GM10847 (cell line): ENCODE data around the gene COMMD7.

Source experiments
- POLR2A ChIP-seq: IDR thresholded peaks from 2 replicates; pipeline ENCODE4 v1.6.1; 2011; ENCODE audit not compliant: insufficient read length; ENCODE audit errors: extremely low read depth

Gene COMMD7

DNA sequence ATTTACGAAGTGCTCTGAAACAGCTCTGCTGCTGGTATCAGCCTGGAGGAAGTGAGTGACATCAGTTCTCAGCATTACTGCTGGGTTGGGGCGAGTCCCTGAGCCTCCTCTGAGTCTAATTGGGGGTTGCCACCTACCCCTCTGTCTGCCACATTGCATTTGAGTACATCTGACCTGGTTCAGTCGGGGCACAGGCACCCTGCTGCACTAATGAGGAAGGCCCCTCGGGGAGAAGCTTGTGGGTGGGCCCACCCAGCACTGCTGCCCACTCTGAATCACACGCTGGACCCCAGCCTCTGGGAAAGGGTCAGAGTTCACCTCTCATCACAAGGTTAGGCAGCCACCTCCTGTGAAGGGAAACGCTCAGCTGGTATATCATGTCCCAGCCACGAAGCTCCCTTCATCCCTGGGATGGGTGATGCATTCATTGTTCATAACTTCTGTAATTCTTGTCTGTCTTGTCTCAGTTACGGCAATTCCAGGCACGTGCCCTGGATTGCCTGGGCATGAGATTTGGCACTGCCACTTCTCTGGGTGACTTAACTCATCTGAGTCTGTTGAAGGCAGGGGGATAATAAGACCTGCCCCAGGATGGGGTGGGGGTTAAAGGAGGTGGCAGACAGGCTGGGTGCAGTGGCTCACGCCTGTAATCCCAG is 32.2 kb upstream of the COMMD7 start:
- TF ChIP-seq POLR2A = no peak

DNA sequence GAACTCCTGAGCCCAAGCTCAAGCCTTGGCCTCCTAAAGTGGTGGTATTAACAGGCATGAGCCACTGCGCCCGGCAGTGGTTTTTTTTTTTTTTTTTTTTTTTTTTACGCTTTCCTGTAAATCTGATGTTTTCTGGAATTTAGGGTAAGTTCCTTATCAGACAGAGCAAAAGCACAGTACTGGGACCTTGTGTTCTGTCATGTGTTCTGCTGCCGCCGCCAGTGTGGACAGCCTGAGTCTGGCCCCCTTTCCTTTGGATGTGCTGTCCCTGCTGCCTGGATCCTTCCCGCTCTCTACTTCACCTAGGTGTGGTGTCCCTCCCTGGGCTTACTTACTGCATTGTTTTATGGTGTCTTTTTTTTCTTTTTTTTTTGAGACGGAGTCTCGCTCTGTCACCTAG is 30.6 kb upstream of the COMMD7 start:
- no peak for TF ChIP-seq POLR2A

GRCh38 chr20:32773223-32773622 is 30.0 kb upstream of the COMMD7 start:
- TF ChIP-seq POLR2A = no peak

DNA sequence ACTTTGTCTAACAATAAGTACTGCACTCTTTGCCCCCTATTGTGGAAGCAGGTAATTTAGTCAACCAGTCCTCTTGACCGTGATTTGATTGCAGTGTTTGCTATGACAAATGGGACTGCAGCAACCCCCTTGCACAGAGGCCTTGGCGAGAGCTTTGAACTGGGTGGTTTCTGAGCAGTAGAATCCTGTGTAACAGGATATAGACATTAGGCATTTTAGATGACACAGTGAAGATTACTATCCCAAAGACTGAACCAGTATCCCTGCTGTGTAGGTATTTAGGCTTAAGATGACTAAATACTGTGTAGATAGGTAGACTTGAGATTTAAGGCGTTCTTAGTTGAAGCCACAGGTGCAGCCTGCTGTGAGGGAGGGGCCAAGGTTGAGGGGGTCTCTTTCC is 28.8 kb upstream of the COMMD7 start:
- no peak for TF ChIP-seq POLR2A

DNA sequence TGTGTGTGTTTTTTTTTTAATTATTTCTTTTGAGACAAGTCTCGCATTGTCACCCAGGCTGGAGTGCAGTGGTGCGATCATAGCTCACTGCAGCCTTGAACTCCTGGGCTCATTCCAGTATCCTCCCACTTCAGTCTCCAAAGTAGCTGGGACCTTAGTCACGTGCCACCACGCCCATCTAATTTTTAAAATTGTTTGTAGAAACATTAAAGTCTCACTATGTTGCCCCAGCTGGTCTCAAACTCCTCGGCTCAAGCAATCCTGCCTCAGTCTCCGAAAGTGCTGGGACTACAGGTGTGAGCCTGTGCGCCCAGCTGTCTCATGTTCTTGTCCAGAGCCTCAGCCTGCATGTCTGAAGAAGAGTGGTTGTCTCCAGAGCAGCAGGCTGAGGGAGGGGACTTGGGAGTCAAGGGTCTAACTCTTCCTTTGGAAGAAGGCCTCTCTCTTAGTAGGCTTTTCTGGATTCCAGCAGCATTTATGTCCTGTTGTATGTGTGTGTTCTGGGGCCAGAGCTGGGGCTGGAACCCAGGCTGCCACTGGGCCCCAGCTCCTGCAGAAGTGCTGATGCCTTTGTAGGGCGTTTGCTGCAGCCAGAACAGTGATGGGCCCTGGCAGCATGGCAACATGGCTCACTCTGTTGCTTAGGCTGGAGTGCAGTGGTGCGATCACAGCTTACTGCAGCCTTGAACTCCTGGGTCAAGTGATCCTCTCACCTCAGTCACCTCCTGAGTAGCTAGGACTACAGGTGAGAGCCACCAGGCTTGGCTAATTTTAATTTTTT is 24.3 kb upstream of the COMMD7 start:
- no peak for TF ChIP-seq POLR2A

DNA sequence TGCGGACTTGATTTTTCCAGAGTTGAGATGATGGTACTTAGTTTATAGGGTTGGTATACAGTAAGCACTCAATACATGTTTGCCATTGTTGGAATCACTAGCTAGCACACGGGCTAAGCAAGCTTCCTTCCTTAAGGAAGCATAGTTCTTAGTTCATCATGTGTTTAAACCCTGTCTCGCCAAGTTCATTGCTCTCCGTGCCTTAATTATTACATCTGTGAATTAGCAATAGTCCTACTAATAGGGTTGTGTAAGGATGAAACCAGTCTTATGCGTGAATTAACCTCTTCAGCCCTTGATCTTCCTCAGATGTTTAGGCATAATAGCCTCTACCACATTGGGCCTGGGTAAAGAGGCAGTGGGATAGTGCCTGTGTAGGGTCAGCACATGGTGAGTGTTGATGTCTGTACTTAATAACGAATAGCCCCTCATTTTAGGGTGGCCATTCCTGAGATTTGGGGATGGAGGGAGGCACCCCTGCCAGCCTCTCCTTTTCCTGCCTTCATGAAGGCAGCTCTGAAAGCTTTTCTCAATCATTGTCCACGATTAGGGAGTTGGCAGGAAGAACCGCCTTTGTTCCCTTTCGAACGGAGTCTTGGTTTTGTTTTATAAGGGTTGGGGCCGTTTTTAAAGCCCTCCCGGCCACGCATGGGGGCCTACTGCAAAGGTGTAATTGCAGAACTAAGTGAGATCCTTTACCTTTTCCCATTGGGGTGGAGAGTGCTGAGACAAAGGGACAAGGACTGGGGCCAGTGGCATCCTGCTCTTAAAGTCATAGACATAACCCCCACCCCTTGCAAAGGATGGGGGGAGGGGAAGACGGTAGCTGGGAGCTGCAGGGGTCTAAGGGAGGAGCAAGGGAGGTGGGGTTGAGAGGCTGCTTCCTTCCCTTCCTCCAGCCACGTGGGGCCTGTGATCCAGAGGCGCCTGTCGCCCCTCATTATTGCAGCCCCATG is 21.0 kb upstream of the COMMD7 start:
- TF ChIP-seq POLR2A = no peak

DNA sequence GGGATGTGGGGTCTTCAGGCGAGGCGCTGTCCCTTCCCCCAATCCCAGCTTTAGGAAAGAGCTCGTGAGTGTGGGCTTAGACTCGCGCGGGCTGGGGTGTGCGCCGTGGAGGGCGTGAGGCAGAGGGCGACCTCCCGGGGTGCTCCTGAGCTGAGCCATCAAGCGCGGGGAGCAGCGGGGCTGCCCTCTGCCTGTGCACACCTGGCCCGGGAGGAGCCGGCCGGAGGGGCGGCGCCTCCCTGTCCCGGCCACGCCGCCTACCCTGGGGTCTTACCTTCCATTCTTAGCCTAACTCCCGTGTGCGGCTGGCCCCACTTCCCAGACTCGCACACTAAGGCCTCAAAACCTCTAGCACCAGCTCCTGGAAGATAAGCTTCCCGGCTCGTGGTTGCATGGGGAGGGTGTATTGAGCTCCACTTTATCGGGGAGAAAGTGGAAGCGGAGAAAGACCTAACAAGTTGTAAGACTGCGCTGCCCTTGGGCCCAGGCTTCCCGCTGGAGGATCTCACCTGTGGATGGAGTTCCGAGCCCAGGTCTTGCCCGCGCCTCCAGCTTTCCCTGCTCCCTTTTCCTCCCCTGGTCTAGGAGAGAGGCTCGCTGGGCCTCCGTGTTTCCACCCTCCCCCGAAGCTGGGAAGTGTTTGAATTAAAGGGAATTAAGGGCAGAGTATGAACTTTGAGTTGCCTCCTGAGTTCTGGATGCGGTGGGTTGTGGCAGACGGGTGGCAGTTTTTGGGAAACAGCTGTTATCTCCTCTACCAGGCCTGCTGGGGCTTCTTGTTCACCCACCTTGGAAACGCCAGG is 20.1 kb upstream of the COMMD7 start:
- TF ChIP-seq POLR2A = no peak

DNA sequence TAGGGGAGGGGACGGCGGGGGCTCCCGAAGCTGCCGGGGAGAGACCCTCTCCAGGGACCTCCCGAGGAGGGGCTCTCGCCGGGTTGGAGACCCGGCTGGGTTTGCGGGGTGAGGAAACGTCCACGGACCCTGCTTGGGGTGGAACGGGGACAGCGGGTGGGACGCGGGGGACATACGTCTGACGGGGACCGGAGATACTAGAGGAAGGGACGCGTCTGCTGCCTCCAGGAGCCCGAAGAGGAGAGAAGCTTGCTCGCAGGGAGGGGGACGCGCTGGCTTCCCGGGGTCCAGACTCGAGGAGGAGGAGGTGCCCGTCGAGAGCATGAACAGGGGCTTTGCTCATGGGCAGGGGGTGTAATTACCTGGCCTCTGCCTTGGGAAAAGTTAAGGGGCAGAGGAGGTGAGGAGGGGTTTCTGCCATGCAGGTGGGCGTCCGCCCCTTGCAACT is 19.5 kb upstream of the COMMD7 start:
- no peak for TF ChIP-seq POLR2A

DNA sequence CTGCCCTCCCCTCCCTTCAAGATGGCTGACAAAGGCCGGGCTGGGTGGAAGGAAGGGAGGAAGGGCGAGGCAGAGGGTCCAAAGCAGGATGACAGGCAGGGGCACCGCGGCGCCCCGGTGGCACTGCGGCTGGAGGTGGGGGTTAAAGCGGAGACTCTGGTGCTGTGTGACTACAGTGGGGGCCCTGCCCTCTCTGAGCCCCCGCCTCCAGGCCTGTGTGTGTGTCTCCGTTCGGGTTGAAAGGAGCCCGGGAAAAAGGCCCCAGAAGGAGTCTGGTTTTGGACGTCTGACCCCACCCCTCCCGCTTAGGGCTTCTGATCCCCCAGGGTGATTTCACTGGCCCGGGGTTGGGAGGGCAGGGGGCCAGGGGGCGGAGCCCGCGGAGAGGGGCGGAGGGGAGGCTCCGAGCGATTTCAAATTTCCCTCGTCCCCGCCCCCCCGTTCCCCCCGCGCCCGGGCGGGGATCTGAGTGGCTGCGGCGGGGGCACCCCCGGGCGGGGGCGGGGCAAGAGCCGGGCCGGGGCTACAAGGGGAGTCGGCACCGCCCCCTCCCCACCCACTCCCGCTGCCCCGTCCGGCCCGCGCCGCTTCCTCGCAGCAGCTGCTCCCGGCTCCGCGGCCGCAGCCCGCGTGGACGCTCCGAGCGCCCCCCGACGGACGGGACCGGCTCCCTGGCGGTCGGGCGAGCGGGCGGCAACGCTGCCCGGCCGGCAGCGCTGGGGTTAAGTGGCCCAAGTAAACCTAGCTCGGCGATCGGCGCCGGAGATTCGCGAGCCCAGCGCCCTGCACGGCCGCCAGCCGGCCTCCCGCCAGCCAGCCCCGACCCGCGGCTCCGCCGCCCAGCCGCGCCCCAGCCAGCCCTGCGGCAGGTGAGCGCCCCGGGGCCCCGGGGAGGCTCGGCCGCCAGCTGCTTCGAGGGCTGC is 18.8 kb upstream of the COMMD7 start, which contains the start of gene DNMT3B:
Gene DNMT3B, plus strand, starts transcription at position 555 of the 923 bp plus-strand sequence. CDS start 17,939 bp downstream, outside the sequence.
- no peak for TF ChIP-seq POLR2A

GRCh38 chr20:32761417-32761830 is 18.2 kb upstream of the COMMD7 start:
- no peak for TF ChIP-seq POLR2A

GRCh38 chr20:32756156-32756555 is 12.9 kb upstream of the COMMD7 start:
- TF ChIP-seq POLR2A = no peak

DNA sequence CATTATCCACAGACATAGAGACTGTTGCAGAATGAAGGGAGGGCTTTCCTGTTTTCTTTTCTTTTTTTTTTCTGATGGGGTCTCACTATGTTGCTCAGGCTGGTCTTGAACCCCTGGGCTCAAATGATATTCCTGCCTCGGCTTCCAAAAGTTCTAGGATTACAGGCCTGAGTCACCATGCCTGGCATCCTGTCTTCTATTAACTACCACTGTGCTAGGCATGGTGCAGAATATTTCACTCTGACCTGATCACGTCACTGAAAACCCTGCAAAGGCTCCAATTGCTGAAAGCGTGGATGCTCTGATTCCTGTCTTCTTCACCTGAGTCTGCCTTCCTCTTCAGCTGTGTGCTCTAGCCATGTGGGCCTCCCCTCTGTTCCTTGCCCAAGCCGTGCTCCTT is 10.5 kb upstream of the COMMD7 start:
- TF ChIP-seq POLR2A = no peak

DNA sequence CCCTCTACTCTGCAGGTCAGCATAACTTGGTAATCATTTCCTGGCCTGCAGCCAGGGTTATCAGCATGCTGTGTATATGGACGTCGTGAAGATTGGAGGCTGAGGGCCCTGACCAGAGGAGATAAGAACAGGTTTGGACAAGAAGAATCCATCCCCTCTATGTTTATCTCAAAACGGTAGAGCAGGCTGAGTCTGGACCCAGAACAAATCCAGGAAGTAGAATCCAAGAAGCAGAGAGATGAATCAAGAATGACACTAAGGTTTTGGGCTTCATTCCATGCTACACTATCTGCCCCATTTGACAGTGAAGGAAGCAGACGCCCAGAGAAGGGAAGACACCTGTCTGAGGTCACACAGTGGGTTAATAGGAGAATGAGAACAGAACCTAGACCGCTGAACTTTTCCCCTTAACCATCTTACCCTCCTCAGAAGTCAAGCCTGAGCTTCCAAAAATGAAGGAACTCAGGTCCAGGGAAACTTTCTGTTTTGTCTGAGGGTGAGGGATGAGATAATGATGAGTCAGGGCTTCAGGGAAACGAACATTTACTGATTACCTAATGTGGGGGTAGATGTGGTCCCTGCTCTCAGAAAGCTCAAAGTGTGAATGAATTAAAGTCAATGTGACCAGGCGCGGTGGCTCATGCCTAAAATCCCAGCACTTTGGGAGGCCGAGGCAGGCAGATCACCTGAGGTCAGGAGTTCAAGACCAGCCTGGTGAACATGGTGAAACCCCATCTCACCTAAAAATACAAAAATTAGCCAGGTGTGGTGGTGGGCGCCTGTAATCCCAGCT is 9.4 kb upstream of the COMMD7 start:
- TF ChIP-seq POLR2A = no peak
